GM12874 (cell line): ENCODE results near the gene ZNF397.

Experiments used
- TF ChIP-seq, protein P1 (sequence below): IDR thresholded peaks from 2 replicates; pipeline ENCODE4 v1.5.1; 2011; ENCODE audit warnings: low read depth, mild to moderate bottlenecking, control low read depth, low read length, moderate library complexity; ENCODE audit not compliant: insufficient read depth

ZNF397 gene

DNA sequence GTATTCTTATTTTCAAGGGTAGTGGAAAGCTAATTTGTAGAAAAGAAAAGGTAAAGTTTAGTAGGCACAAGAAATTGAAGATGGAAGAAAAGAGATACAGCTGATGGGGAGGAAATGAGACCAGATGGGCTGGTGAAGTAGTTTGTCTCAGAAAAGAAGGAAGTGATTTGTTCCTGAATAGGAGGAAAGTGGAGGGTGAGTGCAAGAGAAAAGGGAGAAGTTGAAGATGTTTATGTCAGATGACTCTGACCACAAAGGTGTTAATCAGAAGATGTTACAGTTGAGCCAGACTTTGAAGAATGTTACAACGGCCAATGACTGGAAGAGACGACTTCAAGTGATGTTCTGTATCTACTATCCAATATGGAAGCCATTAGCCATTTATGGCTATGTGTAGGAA is 28.0 kb downstream of the ZNF397 start:
- TF ChIP-seq, protein P1, sequence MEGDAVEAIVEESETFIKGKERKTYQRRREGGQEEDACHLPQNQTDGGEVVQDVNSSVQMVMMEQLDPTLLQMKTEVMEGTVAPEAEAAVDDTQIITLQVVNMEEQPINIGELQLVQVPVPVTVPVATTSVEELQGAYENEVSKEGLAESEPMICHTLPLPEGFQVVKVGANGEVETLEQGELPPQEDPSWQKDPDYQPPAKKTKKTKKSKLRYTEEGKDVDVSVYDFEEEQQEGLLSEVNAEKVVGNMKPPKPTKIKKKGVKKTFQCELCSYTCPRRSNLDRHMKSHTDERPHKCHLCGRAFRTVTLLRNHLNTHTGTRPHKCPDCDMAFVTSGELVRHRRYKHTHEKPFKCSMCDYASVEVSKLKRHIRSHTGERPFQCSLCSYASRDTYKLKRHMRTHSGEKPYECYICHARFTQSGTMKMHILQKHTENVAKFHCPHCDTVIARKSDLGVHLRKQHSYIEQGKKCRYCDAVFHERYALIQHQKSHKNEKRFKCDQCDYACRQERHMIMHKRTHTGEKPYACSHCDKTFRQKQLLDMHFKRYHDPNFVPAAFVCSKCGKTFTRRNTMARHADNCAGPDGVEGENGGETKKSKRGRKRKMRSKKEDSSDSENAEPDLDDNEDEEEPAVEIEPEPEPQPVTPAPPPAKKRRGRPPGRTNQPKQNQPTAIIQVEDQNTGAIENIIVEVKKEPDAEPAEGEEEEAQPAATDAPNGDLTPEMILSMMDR = no peak

DNA sequence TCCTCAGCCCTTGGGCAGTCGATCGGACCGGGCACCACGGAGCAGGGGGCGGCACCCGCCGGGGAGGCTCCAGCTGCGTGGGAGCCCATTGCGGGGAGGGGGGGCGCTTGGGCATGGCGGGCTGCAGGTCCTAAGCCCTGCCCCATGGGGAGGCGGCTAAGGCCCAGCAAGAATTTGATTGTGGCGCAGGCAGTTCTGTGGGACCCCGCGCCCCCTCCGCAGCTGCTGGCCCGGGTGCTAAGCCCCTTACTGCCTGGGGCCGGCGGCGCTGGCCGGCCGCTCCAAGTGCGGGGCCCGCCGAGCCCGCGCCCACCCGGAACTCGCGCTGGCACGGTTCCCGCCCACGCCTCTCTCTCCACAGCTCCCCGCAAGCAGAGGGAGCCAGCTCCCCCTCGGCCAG is 30.8 kb downstream of the ZNF397 start:
- TF ChIP-seq, protein P1 = no peak

DNA sequence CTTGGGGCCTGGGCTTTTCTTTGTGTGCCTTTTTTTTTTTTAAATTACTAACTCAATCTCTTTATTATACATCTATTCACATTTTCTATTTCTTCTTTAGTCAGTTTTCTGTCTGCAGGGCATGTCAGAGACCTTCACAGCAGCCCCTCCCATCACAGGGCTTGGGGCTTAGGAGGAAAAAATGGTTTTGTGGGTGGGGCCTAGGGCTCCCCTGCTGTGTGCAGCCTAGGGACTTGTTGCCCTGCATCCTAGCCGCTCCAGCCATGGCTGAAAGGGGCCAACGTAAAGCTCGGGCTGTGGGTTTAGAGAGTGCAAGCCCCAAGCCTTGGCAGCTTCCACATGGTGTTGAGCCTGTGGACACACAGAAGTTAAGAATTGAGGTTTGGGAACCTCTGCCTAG is 35.4 kb downstream of the ZNF397 start:
- TF ChIP-seq, protein P1 = no peak

DNA sequence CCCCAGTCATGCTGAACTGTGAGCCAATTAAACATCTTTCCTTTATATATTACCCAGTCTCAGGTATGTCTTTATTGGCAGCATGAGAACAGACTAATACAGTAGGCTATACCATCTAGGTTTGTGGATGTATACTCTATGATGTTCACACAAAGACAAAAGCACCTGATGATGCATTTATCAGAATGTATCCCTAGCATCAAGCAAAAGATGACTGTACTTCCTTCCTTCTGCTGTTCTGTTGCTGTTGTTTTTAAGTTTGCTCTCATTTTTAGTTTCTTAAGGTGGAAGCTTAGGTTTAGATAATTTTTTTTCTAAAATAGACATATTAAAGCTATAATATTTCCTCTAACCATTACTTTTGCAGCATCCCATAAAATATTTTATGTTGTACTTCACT is 36.8 kb downstream of the ZNF397 start:
- TF ChIP-seq, protein P1 = no peak

DNA sequence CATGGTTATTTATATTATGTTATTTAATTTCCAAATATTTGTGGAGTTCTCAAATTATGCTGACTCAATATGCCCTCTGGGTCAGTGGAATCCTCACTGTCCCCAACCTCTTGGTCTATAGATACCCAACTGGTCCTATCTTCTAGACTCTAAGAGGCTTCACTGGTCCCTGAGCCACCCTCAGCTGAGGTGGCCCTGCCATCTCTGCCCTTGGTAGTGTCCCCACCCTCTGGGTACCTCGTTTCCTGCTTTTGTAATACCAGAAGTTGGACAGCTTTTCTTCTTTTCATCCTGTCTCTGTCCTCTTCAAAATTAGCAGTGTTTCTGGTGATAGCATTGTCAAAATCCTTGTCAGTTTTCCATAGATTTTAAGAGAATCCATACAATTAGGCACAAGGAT is 37.3 kb downstream of the ZNF397 start:
- TF ChIP-seq, protein P1 = no peak

DNA sequence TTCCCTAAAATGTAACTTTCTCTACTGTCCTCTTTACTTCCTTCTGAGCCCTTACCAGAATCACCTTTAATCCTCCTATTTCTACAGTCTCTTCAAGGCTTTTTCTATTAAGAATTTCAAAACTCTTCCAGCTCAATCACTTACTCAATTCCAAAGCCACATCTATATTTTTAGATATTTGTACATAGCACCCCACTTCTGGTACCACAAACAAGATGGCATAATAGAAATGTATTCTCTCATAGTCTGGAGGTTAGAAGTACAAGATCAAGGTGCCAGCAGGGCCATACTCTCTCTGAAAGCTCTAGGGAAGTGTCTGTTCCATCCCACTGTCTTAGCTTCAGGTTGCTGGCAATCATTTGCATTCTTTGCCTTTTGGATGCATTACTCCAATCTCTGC is 38.1 kb downstream of the ZNF397 start:
- TF ChIP-seq, protein P1 = no peak

DNA sequence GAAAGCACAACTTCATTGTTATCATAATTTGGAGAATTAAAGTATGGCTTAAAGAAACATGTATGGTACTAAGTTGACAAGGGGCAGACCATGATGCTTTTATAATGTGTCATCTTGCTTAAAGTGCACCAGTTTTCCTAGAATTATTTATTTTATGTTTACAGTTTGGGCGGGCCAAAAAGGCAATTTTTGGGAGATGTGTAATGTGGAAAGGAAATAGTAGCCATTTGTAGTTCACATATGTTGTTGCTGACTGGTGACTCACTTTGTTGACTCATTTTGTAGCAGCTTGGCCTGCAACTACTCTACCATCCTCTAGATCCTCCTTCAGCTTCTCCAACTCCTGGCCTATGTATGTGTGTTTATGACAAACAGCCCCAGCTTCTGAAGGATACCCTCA is 41.5 kb downstream of the ZNF397 start:
- TF ChIP-seq, protein P1 = no peak
